Measurements from ENCODE around the gene TNXB.

TNXB gene

GRCh38 chr6:32085759-32086459 is 23.2 kb downstream of the TNXB start:
- no peak for TF ChIP-seq CTCF (conservative IDR thresholded peaks at IDR 0.05)
- no peak overlapping the region for H3K27ac ChIP-seq

- no peak overlapping the region for H3K27ac ChIP-seq
- no peak for TF ChIP-seq CTCF (conservative IDR thresholded peaks at IDR 0.05)
These were observed 24.4 kb downstream of the TNXB start for GRCh38 chr6:32084780-32085179.

- no peak for TF ChIP-seq CTCF (conservative IDR thresholded peaks at IDR 0.05)
- no peak overlapping the region for H3K27ac ChIP-seq
These were observed 25.0 kb downstream of the TNXB start for GRCh38 chr6:32083812-32084768.

GRCh38 chr6:32082935-32083334 is 26.2 kb downstream of the TNXB start:
- no peak for TF ChIP-seq CTCF (conservative IDR thresholded peaks at IDR 0.05)
- H3K27ac ChIP-seq: no peak overlapping the region

- H3K27ac ChIP-seq: no peak overlapping the region
- no peak for TF ChIP-seq CTCF (conservative IDR thresholded peaks at IDR 0.05)
These were observed 26.7 kb downstream of the TNXB start for GRCh38 chr6:32082478-32082877.

- TF ChIP-seq CTCF (conservative IDR thresholded peaks at IDR 0.05): no peak
- H3K27ac ChIP-seq: no peak overlapping the region
These were observed 27.8 kb downstream of the TNXB start for GRCh38 chr6:32081168-32081990.

All from VCaP (cell line).